DMS79 treated with DMSO at 0.1 percent for 48 hours (cell line): ENCODE data around the gene ANKRD65.
"Not testable (repeated sequence)": the region's sequence is repeated elsewhere in the genome, so short reads cannot be mapped to it uniquely, and the experiment has no call there.

ENCODE experiments used
- DNase-seq: peaks from one replicate; lab custom pipeline; 2025; lab: John Stamatoyannopoulos, UW

Gene ANKRD65

GRCh38 chr1:1415751-1416150, 5.3 kb downstream of the ANKRD65 start:
- no peak for DNase-seq

- DNase-seq = not testable (repeated sequence)
Measured at GRCh38 chr1:1412311-1412902, 8.7 kb downstream of the ANKRD65 start.

- no peak for DNase-seq
Measured at GRCh38 chr1:1411626-1412025, 9.4 kb downstream of the ANKRD65 start.

- not testable (repeated sequence) for DNase-seq
Measured at GRCh38 chr1:1410238-1410637, 10.8 kb downstream of the ANKRD65 start.

GRCh38 chr1:1407636-1408318, 13.3 kb downstream of the ANKRD65 start:
- DNase-seq = no peak

GRCh38 chr1:1406821-1407635, 14.0 kb downstream of the ANKRD65 start, which contains the start of gene MRPL20:
Gene MRPL20 (minus strand): TSS chr1:1407293. CDS start chr1:1407217, 76 bp downstream.
- DNase-seq = peak; percentile 87

GRCh38 chr1:1406101-1406820, 14.8 kb downstream of the ANKRD65 start:
- no peak for DNase-seq

- no peak for DNase-seq
Measured at GRCh38 chr1:1403653-1404052, 17.4 kb downstream of the ANKRD65 start.

- DNase-seq = not testable (repeated sequence)
Measured at GRCh38 chr1:1402901-1403392, 18.1 kb downstream of the ANKRD65 start.

- DNase-seq = no peak
Measured at GRCh38 chr1:1402072-1402900, 18.8 kb downstream of the ANKRD65 start.

- no peak for DNase-seq
Measured at GRCh38 chr1:1401457-1402010, 19.5 kb downstream of the ANKRD65 start.

- no peak for DNase-seq
Measured at GRCh38 chr1:1400576-1401456, 20.3 kb downstream of the ANKRD65 start.

- DNase-seq = no peak
Measured at GRCh38 chr1:1399872-1400575, 21.1 kb downstream of the ANKRD65 start.

GRCh38 chr1:1399187-1399871, 21.7 kb downstream of the ANKRD65 start, which contains the start of gene CCNL2:
Gene CCNL2 (minus strand): TSS chr1:1399335. CDS start chr1:1399306, 29 bp downstream.
- peak; percentile 93 for DNase-seq

GRCh38 chr1:1398677-1399186, 22.3 kb downstream of the ANKRD65 start:
- no peak for DNase-seq

- no peak for DNase-seq
Measured at GRCh38 chr1:1397839-1398523, 23.1 kb downstream of the ANKRD65 start.

GRCh38 chr1:1395166-1395565, 25.9 kb downstream of the ANKRD65 start:
- no peak for DNase-seq

GRCh38 chr1:1394116-1394515, 27.0 kb downstream of the ANKRD65 start:
- DNase-seq = no peak
